GM12801 (cell line): Measurements from ENCODE around the gene DNAI4.

ENCODE experiments used
- CTCF ChIP-seq: IDR thresholded peaks from one replicate; pipeline ENCODE4 v1.5.1; 2011; ENCODE audit warnings: control low read depth; ENCODE audit not compliant: insufficient read length; ENCODE audit errors: extremely low read depth

Gene DNAI4

GRCh38 chr1:66945316-66945715 is 20.7 kb upstream of the DNAI4 start:
- no peak for TF ChIP-seq CTCF

- no peak for TF ChIP-seq CTCF
These were observed 19.9 kb upstream of the DNAI4 start for GRCh38 chr1:66944330-66945274.

- no peak for TF ChIP-seq CTCF
These were observed 18.8 kb upstream of the DNAI4 start for GRCh38 chr1:66943361-66943969.

- TF ChIP-seq CTCF: no peak
These were observed 16.3 kb upstream of the DNAI4 start for GRCh38 chr1:66940981-66941380.

- no peak for TF ChIP-seq CTCF
These were observed 14.0 kb upstream of the DNAI4 start for GRCh38 chr1:66938613-66939012.

- no peak for TF ChIP-seq CTCF
These were observed 13.0 kb upstream of the DNAI4 start for GRCh38 chr1:66937529-66938234.

- TF ChIP-seq CTCF: no peak
These were observed 9.4 kb upstream of the DNAI4 start for GRCh38 chr1:66933887-66934700.
